Gastroesophageal sphincter (tissue), 4 donors: Measurements from ENCODE around the gene DNAJB1. TPM values are rescaled to one million over a fixed set of nuclear protein-coding genes. Genes with fewer than 3 reads are reported as not detected.

ENCODE experiments used
- ATAC-seq: fragments of 150-250 bp; one replicate; pipeline ENCODE4 v1.9.1; 2016; ENCODE audit warnings: mild to moderate bottlenecking, moderate library complexity
- H3K27ac ChIP-seq, 4 donors: fragments of 200-600 bp; sonication (generic) in 3 of 4; 1 replicate in 3 of 4; 2 replicates in 1 of 4; pipeline ENCODE4 v1.5.1; 2016 to 2019
- H3K27me3 ChIP-seq: fragments of 200-600 bp; sonication (generic); one replicate; pipeline ENCODE4 v1.5.1; 2019
- H3K36me3 ChIP-seq, 2 donors: fragments of 200-600 bp; sonication (generic); one replicate each; pipeline ENCODE4 v1.5.1; 2019; ENCODE audit warnings: control low read depth in 1 of 2
- H3K4me1 ChIP-seq, 3 donors: fragments of 200-600 bp; sonication (generic); 1 replicate in 2 of 3; 2 replicates in 1 of 3; pipeline ENCODE4 v1.5.1; 2016 to 2019; ENCODE audit warnings: control low read depth in 2 of 3
- H3K4me3 ChIP-seq, 2 donors: fragments of 200-600 bp; sonication (generic); one replicate each; pipeline ENCODE4 v1.5.1; 2019; ENCODE audit warnings: mild to moderate bottlenecking in 1 of 2, moderate library complexity in 1 of 2
- H3K9me3 ChIP-seq, 3 donors: fragments of 200-600 bp; sonication (generic); one replicate each; pipeline ENCODE4 v1.5.1; 2017 to 2019; ENCODE audit warnings: control low read depth in 2 of 3
- CTCF ChIP-seq, 4 experiments: fragments of 200-600 bp in 2 of 4; fragments of 450-650 bp in 2 of 4; sonication (generic) in 1 of 4; IDR thresholded peaks; one replicate each; pipeline ENCODE4 v1.5.1; 2017 to 2019; ENCODE audit warnings: antibody characterized with exemption in 4 of 4, mild to moderate bottlenecking in 2 of 4, moderate library complexity in 2 of 4
- EP300 ChIP-seq: sonication (generic); formaldehyde crosslinking; IDR thresholded peaks from one replicate; pipeline ENCODE4 v1.6.1; 2017; ENCODE audit warnings: antibody characterized with exemption, mild to moderate bottlenecking
- POLR2A ChIP-seq, 2 donors: fragments of 450-650 bp; IDR thresholded peaks; one replicate each; pipeline ENCODE4 v1.6.1; 2017; ENCODE audit warnings: antibody characterized with exemption in 2 of 2, mild to moderate bottlenecking in 2 of 2, moderate library complexity in 1 of 2
- POLR2AphosphoS5 ChIP-seq: sonication (generic); formaldehyde crosslinking; IDR thresholded peaks from one replicate; pipeline ENCODE4 v1.6.1; 2017; ENCODE audit warnings: antibody characterized with exemption
- WGBS, 2 donors: methylation state at CpG; one replicate each; pipeline ENCODE4 v1.1.5; 2018; ENCODE audit warnings: low coverage in 1 of 2; 5-methylcytosine and 5-hydroxymethylcytosine counted together
- total RNA-seq, 4 donors: library from RNA; depleted of rRNA; stranded (reverse); fragments of >200 nt; gene quantifications; one replicate each; pipeline ENCODE4 v1.1.0, GENCODE V29; 2016

The DNAJB1 gene
- total RNA-seq, 4 donors from 2014 or later = 59.3 to 72.8 (median 68.2) TPM

GRCh38 chr19:14561847-14562351 is 43.7 kb upstream of the DNAJB1 start:
- TF ChIP-seq POLR2AphosphoS5 (no peak), CTCF (IDR thresholded peaks at IDR 0.05) (no peak), POLR2A (IDR thresholded peaks at IDR 0.05) (no peak), EP300 (no peak)
- no peaks in the 10 kb centered on the region for H3K9me3 ChIP-seq
- no peaks in the 10 kb centered on the region for H3K27me3 ChIP-seq
- peak overlapping the region in 3 of 4 donors; percentile 57 to 72 (median 63) for H3K27ac ChIP-seq
- peaks cover 0 to 35% of the 10 kb centered on the region in 2 donors for H3K36me3 ChIP-seq
- no peak overlapping the region for H3K4me3 ChIP-seq
- ATAC-seq = no peak
- peaks cover 0 to 35% (median 0%) of the 10 kb centered on the region in 3 donors for H3K4me1 ChIP-seq
- 74% methylated on average over 4 of the region's 22 CpGs; no CpG with 5 or more reads in 1 of the 2 donors for WGBS, 2 donors

GRCh38 chr19:14561249-14561648 is 43.1 kb upstream of the DNAJB1 start:
- Histone ChIP-seq H3K4me1 (peaks cover 0 to 42% (median 5%) of the 10 kb centered on the region in 3 donors), H3K27me3 (no peaks in the 10 kb centered on the region), H3K9me3 (no peaks in the 10 kb centered on the region), H3K27ac (peak overlapping the region in 3 of 4 donors; percentile 63 to 72 (median 63)), H3K36me3 (peaks cover 0 to 29% of the 10 kb centered on the region in 2 donors), H3K4me3 (no peak overlapping the region)
- WGBS, 2 donors = no CpG with 5 or more reads among the region's 8 CpGs
- no peak for TF ChIP-seq CTCF (IDR thresholded peaks at IDR 0.05)
- ATAC-seq = no peak

- TF ChIP-seq POLR2AphosphoS5 (no peak), CTCF (IDR thresholded peaks at IDR 0.05) (no peak), EP300 (no peak), POLR2A (IDR thresholded peaks at IDR 0.05) (no peak)
- no peak for ATAC-seq
- Histone ChIP-seq H3K27me3 (no peaks in the 10 kb centered on the region), H3K36me3 (peaks cover 0 to 24% of the 10 kb centered on the region in 2 donors), H3K9me3 (no peaks in the 10 kb centered on the region), H3K4me3 (no peak overlapping the region), H3K27ac (peak overlapping the region in 3 of 4 donors; percentile 14 to 72 (median 63)), H3K4me1 (peaks cover 0 to 47% (median 5%) of the 10 kb centered on the region in 3 donors)
- no CpG with 5 or more reads among the region's 6 CpGs for WGBS, 2 donors
Measured at GRCh38 chr19:14560776-14561108, 42.5 kb upstream of the DNAJB1 start.

GRCh38 chr19:14559916-14560775 is 41.9 kb upstream of the DNAJB1 start:
- Histone ChIP-seq H3K36me3 (peaks cover 0 to 18% of the 10 kb centered on the region in 2 donors), H3K9me3 (no peaks in the 10 kb centered on the region), H3K4me3 (no peak overlapping the region), H3K27ac (peak overlapping the region in 3 of 4 donors; percentile 14 to 72 (median 63)), H3K27me3 (no peaks in the 10 kb centered on the region), H3K4me1 (peaks cover 0 to 49% (median 5%) of the 10 kb centered on the region in 3 donors)
- ATAC-seq = no peak
- 38% methylated on average over 6 of the region's 28 CpGs; no CpG with 5 or more reads in 1 of the 2 donors for WGBS, 2 donors
- TF ChIP-seq POLR2A (IDR thresholded peaks at IDR 0.05) = no peak
- TF ChIP-seq POLR2AphosphoS5 = no peak
- TF ChIP-seq EP300 = no peak
- no peak for TF ChIP-seq CTCF (IDR thresholded peaks at IDR 0.05)
